RWPE2 (cell line): ENCODE measurements around the gene CALM1.
A peak's percentile ranks its signal among the peaks of the same experiment; 100 is the strongest.

Source experiments
- ATAC-seq: fragments of 200-7000 bp; cut with Tn5 transposase; 3 replicates; pipeline ENCODE4 v1.9.1; 2021; ENCODE audit warnings: low read depth
- DNase-seq: peaks from one replicate; pipeline ENCODE4 v3.0.0-alpha.2; 2020; ENCODE audit warnings: low spot score
- H3K27ac ChIP-seq: fragments of 450-650 bp; 2 replicates; pipeline ENCODE4 v1.5.1; 2017; ENCODE audit warnings: mild to moderate bottlenecking; ENCODE audit not compliant: poor library complexity, severe bottlenecking
- H3K27me3 ChIP-seq: fragments of 250-450 bp; sonication (Bioruptor Pico); 2 replicates; pipeline ENCODE4 v1.5.1; 2021; ENCODE audit warnings: mild to moderate bottlenecking, moderate library complexity; ENCODE audit not compliant: insufficient read depth, poor library complexity, severe bottlenecking
- H3K36me3 ChIP-seq: fragments of 250-450 bp; sonication (Bioruptor Pico); 2 replicates; pipeline ENCODE4 v1.5.1; 2020; ENCODE audit warnings: low read depth, mild to moderate bottlenecking, moderate library complexity
- H3K4me1 ChIP-seq: fragments of 250-450 bp; sonication (Bioruptor Pico); 2 replicates; pipeline ENCODE4 v1.5.1; 2021; ENCODE audit warnings: mild to moderate bottlenecking, moderate library complexity; ENCODE audit not compliant: insufficient read depth, poor library complexity, severe bottlenecking
- H3K4me3 ChIP-seq: fragments of 250-450 bp; sonication (Bioruptor Pico); 2 replicates; pipeline ENCODE4 v1.5.1; 2021; ENCODE audit warnings: mild to moderate bottlenecking, moderate library complexity; ENCODE audit not compliant: severe bottlenecking
- H3K9me3 ChIP-seq: fragments of 250-450 bp; sonication (Bioruptor Pico); 2 replicates; pipeline ENCODE4 v1.5.1; 2021; ENCODE audit warnings: mild to moderate bottlenecking, moderate library complexity; ENCODE audit not compliant: severe bottlenecking
- CTCF ChIP-seq: fragments of 450-650 bp; IDR thresholded peaks from one replicate; pipeline ENCODE4 v1.5.1; 2017; ENCODE audit warnings: mild to moderate bottlenecking, moderate library complexity; ENCODE audit not compliant: poor library complexity, severe bottlenecking

The CALM1 gene

GRCh38 chr14:90438841-90439240 is 42.0 kb downstream of the CALM1 start:
- ATAC-seq, result no peak
- Histone ChIP-seq H3K4me1 (peaks cover 26% of the 10 kb centered on the region), H3K36me3 (no peaks in the 10 kb centered on the region), H3K27ac (no peak overlapping the region), H3K27me3 (no peaks in the 10 kb centered on the region), H3K4me3 (no peak overlapping the region), H3K9me3 (no peaks in the 10 kb centered on the region)
- TF ChIP-seq CTCF, result no peak
- no peak for DNase-seq

- Histone ChIP-seq H3K27ac (no peak overlapping the region), H3K4me3 (no peak overlapping the region), H3K9me3 (no peaks in the 10 kb centered on the region), H3K4me1 (peaks cover 36% of the 10 kb centered on the region), H3K36me3 (no peaks in the 10 kb centered on the region), H3K27me3 (no peaks in the 10 kb centered on the region)
- TF ChIP-seq CTCF, result no peak
- ATAC-seq, result no peak
- DNase-seq, result no peak
Observed at GRCh38 chr14:90440021-90440451, 43.2 kb downstream of the CALM1 start.

- no peaks in the 10 kb centered on the region for H3K36me3 ChIP-seq
- DNase-seq (no peak), ATAC-seq (no peak)
- no peaks in the 10 kb centered on the region for H3K27me3 ChIP-seq
- H3K9me3 ChIP-seq, result no peaks in the 10 kb centered on the region
- H3K4me3 ChIP-seq, result no peak overlapping the region
- TF ChIP-seq CTCF, result no peak
- peaks cover 36% of the 10 kb centered on the region for H3K4me1 ChIP-seq
- H3K27ac ChIP-seq, result no peak overlapping the region
Observed at GRCh38 chr14:90440592-90440991, 43.8 kb downstream of the CALM1 start.

GRCh38 chr14:90442388-90442787 is 45.6 kb downstream of the CALM1 start:
- ATAC-seq (no peak), DNase-seq (no peak)
- Histone ChIP-seq H3K4me1 (peaks cover 36% of the 10 kb centered on the region), H3K4me3 (no peak overlapping the region), H3K36me3 (no peaks in the 10 kb centered on the region), H3K27me3 (no peaks in the 10 kb centered on the region), H3K9me3 (no peaks in the 10 kb centered on the region), H3K27ac (peak overlapping the region; percentile 81)
- TF ChIP-seq CTCF, result no peak

- peaks cover 35% of the 10 kb centered on the region for H3K4me1 ChIP-seq
Observed at GRCh38 chr14:90443161-90444076, 46.6 kb downstream of the CALM1 start.

More at GRCh38 chr14:90443161-90444076, 46.6 kb downstream of the CALM1 start:
- DNase-seq, result no peak
- no peak overlapping the region for H3K4me3 ChIP-seq
- H3K27me3 ChIP-seq, result no peaks in the 10 kb centered on the region
- ATAC-seq, result peak; percentile 32
- TF ChIP-seq CTCF, result no peak
- peak overlapping the region; percentile 81 for H3K27ac ChIP-seq
- H3K36me3 ChIP-seq, result no peaks in the 10 kb centered on the region
- no peaks in the 10 kb centered on the region for H3K9me3 ChIP-seq
